Right atrium auricular region (tissue), 2 donors: ENCODE data around the gene CNNM2. TPM values are rescaled to one million over a fixed set of nuclear protein-coding genes. Genes with fewer than 3 reads are reported as not detected.

Experiments
- DNase-seq: peaks from one replicate; pipeline ENCODE4 v3.0.0-alpha.2; 2019; ENCODE audit warnings: low spot score
- H3K27ac ChIP-seq, 2 donors: fragments of 200-600 bp; sonication (generic); 1 replicate in 1 of 2; 2 replicates in 1 of 2; pipeline ENCODE4 v1.5.1; 2016 to 2019
- H3K27me3 ChIP-seq, 2 donors: fragments of 200-600 bp; sonication (generic); one replicate each; pipeline versions ENCODE4 v1.5.1 to v1.6.0; 2017 to 2019
- H3K36me3 ChIP-seq: fragments of 200-600 bp; sonication (generic); one replicate; pipeline ENCODE4 v1.5.1; 2016
- H3K4me1 ChIP-seq, 2 donors: fragments of 200-600 bp; sonication (generic); one replicate each; pipeline versions ENCODE4 v1.5.1 to v1.6.0; 2017 to 2019
- H3K4me3 ChIP-seq, 2 donors: fragments of 200-600 bp; sonication (generic); 1 replicate in 1 of 2; 2 replicates in 1 of 2; pipeline ENCODE4 v1.5.1; 2017 to 2019; ENCODE audit warnings: mild to moderate bottlenecking in 1 of 2, moderate library complexity in 1 of 2
- H3K9me3 ChIP-seq, 2 donors: fragments of 200-600 bp; sonication (generic); one replicate each; pipeline ENCODE4 v1.5.1; 2019
- total RNA-seq, 2 donors: library from RNA; depleted of rRNA; stranded (reverse); fragments of >200 nt; gene quantifications; one replicate each; pipeline ENCODE4 v1.1.0, GENCODE V29; 2016
- TF ChIP-seq, protein P1 (sequence below), 2 donors: fragments of 200-600 bp; sonication (generic); IDR thresholded peaks; one replicate each; pipeline ENCODE4 v1.5.1; 2019; ENCODE audit warnings: antibody characterized with exemption in 2 of 2

The CNNM2 gene
- total RNA-seq, 2 donors from 2014 or later: 3.3 to 4.1 TPM

DNA sequence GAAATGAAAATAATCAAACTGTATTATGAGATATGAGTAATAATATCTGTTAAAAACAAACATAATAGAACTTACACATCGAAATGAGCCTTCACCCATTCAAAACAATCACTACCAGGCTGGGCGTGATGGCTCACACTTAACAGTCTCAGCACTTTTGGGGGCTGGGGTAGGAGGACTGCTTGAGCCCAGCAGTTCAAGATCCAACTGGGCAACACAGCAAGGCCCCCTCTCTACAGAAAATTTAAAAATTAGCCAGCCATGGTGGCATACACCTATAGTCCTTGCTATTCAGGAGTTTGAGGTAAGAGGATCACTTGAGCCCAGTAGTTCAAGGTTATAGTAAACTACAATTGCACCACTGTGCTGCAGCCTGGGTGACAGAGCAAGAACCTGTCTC is 199.2 kb downstream of the CNNM2 start:
- H3K27me3 ChIP-seq: no peaks in the 10 kb centered on the region
- DNase-seq: no peak
- TF ChIP-seq, protein P1, sequence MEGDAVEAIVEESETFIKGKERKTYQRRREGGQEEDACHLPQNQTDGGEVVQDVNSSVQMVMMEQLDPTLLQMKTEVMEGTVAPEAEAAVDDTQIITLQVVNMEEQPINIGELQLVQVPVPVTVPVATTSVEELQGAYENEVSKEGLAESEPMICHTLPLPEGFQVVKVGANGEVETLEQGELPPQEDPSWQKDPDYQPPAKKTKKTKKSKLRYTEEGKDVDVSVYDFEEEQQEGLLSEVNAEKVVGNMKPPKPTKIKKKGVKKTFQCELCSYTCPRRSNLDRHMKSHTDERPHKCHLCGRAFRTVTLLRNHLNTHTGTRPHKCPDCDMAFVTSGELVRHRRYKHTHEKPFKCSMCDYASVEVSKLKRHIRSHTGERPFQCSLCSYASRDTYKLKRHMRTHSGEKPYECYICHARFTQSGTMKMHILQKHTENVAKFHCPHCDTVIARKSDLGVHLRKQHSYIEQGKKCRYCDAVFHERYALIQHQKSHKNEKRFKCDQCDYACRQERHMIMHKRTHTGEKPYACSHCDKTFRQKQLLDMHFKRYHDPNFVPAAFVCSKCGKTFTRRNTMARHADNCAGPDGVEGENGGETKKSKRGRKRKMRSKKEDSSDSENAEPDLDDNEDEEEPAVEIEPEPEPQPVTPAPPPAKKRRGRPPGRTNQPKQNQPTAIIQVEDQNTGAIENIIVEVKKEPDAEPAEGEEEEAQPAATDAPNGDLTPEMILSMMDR (IDR thresholded peaks at IDR 0.05): no peak
- no peaks in the 10 kb centered on the region for H3K9me3 ChIP-seq
- H3K27ac ChIP-seq: no peak overlapping the region
- no peak overlapping the region for H3K4me3 ChIP-seq
- H3K4me1 ChIP-seq: peaks cover 0 to 26% of the 10 kb centered on the region in 2 donors
- no peaks in the 10 kb centered on the region for H3K36me3 ChIP-seq

DNA sequence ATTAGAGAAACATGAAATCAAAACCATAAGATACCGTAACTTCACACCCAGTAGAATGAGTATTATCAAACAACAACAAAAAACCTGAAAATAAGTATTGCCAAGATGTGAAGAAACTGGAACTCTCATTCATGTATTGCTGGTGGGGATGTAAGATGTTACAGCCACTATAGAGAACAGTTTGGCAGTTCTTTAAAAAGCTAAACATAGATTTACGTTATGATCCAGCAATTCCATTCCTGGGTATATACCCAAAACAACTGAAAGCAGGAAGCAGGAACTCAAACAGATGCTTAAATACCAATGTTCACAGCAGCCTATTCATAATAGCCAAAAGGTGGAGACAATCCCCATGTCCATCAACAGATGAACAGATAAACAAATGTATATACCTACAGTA is 202.5 kb downstream of the CNNM2 start:
- no peak for DNase-seq
- Histone ChIP-seq H3K9me3 (no peaks in the 10 kb centered on the region), H3K36me3 (no peaks in the 10 kb centered on the region), H3K4me3 (no peak overlapping the region), H3K4me1 (peaks cover 0 to 48% of the 10 kb centered on the region in 2 donors), H3K27ac (peak overlapping the region in 1 of 2 donors; percentile 38), H3K27me3 (no peaks in the 10 kb centered on the region)
- TF ChIP-seq, protein P1 (IDR thresholded peaks at IDR 0.05): no peak

DNA sequence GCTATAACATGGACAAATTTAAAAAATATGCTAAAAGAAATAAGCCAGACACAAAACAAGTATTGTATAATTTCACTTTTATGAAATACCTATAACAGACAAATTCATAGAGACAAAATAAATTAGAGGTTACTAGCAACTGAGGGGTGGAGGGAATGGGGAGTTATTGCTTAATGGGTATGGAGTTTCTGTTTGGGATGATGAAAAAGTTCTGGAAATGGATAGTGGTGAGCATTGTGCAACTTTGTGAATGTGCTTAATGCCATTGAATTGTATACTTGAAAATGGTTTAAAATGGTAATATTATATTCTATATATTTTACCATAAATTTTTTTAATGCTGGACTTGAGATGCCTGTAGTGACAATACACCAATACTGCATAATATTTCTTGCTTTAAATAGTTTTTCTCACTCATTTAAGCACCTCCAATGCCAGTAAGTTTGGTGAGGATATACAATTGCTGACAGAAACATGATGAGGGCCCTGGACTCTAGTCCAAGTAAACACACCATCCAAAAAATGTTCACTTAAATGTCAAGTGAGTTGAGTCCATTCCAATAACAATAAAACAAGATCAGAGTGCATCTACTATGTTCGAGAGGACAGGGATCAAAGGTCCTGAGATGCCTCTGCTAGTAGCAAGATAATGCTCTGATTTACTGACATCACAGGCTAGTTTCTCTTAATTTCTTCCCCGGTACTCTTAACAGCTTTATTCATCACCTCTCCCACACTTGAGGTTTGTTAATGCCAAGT is 203.1 kb downstream of the CNNM2 start:
- H3K4me1 ChIP-seq: peaks cover 0 to 54% of the 10 kb centered on the region in 2 donors

DNA sequence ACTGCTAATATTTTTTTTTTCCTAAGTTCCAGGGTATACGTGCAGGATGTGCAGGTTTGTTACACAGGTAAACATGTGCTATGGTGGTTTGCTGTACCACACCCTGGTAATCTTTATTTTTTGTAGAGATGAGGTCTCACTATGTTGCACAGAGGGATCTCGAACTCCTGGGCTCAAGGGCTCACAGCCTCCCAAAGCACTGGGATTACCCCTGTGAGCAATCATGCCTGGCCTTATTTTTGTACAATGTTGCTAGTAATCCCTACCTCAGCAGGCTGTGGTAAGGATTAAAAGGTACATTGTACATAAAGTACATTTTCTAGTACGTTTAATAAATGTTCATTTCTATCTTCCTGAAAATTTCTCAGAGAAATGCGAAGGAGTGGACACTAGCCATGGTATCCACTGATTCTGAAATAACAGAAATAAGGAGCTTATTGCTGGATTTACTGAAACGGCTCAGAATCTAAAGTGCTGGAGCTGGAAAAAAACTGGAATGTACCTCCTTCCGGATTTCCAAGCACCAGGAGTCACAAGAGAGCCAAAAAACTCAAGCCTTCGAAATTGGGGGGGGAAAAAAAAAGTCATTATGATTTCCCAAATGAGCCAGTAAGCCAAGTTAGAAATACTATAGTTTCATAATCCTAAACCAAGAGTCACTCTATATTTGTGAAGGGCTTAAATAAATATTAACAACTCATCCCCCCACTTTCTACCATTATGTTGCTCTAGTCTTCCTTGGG is 205.4 kb downstream of the CNNM2 start:
- H3K27me3 ChIP-seq: no peaks in the 10 kb centered on the region
- H3K9me3 ChIP-seq: no peaks in the 10 kb centered on the region
- DNase-seq: no peak
- H3K4me1 ChIP-seq: peaks cover 0 to 54% of the 10 kb centered on the region in 2 donors
- TF ChIP-seq, protein P1 (IDR thresholded peaks at IDR 0.05): no peak
- H3K27ac ChIP-seq: peak overlapping the region in 1 of 2 donors; percentile 29
- no peaks in the 10 kb centered on the region for H3K36me3 ChIP-seq
- H3K4me3 ChIP-seq: no peak overlapping the region

More for the DNA sequence above, 203.1 kb downstream of the CNNM2 start:
- Histone ChIP-seq H3K27ac (peak overlapping the region in 1 of 2 donors; percentile 38), H3K36me3 (no peaks in the 10 kb centered on the region), H3K4me3 (no peak overlapping the region), H3K9me3 (no peaks in the 10 kb centered on the region), H3K27me3 (no peaks in the 10 kb centered on the region)
- TF ChIP-seq, protein P1 (IDR thresholded peaks at IDR 0.05): no peak
- DNase-seq: no peak

DNA sequence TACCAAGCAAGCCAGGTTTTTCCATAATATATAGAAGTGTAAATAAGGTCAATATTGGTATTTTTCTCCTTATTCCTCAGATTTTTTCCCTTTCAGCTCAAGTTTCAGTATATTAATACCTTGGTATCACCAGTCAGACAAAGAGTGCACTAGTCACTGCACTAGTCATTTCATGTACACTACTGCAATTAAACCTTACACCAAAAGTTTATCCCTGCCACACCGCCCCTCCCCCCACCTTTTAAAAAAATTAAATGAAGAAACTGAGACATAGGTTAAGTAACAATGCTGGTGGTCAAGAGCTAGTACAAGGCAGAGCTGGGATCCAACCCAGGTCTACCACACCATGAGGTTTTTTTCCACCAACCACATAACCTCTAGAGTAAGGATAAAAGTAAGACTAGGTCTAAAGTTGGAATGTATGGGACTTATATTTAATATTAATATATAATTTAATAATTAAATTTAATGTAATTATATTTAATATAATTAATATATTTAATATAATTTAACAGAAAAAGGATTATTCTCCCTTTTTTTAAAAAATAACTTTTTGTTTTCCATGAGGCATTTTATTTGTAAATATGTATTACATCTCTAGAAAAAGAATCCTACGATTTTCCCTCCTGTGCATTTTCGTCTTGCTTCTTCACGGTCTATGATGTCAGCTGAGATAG is 206.5 kb downstream of the CNNM2 start:
- Histone ChIP-seq H3K4me3 (no peak overlapping the region), H3K27me3 (no peaks in the 10 kb centered on the region), H3K9me3 (no peaks in the 10 kb centered on the region), H3K4me1 (peaks cover 0 to 54% of the 10 kb centered on the region in 2 donors), H3K36me3 (no peaks in the 10 kb centered on the region), H3K27ac (peak overlapping the region in 1 of 2 donors; percentile 29)
- no peak for DNase-seq
- TF ChIP-seq, protein P1 (IDR thresholded peaks at IDR 0.05): no peak
